ENCODE measurements around the gene MAGEL2. TPM values are rescaled to one million over a fixed set of nuclear protein-coding genes. Genes with fewer than 3 reads are reported as not detected.

MAGEL2 gene
- total RNA-seq, 1 experiment from 2014 or later: 9.2 TPM

DNA sequence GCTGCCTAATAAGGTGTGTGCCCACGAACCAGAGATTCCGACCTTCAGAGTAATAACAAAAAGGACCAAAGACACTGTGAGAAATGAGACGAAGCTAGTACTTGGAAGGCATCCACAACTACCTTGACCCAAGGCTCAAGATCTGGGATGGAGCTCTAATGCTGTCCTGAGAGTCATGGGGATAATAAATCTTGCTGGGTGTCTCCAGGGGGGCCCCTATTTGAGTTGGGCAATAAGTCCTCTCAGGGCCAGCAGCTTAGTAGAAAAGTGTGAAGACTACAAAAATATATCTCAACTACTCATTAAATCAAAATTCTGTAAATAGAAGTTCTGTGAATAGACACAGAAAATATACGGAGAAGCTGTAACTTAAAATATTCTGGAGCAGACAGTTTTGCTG lies 42.3 kb upstream of the MAGEL2 start:
- Histone ChIP-seq H3K23ac (ENCODE audit: insufficient read length, low read depth, low read length) (no peak overlapping the region), H3K9ac (ENCODE audit: extremely low read depth, insufficient read length, low read length) (no peak overlapping the region), H2AK5ac (ENCODE audit: insufficient read length, low read length) (no peak overlapping the region), H3T11ph (ENCODE audit: low read length) (no peak overlapping the region), H3K27ac (ENCODE audit: insufficient read length, low read depth, low read length) (no peak overlapping the region), H2BK5ac (ENCODE audit: insufficient read length, low read length) (no peak overlapping the region), H2BK15ac (ENCODE audit: low read depth, low read length) (no peak overlapping the region), H4K91ac (ENCODE audit: insufficient read length, low read depth, low read length) (no peak overlapping the region), H4K5ac (ENCODE audit: insufficient read length, low read depth, low read length) (no peak overlapping the region), H3K79me1 (ENCODE audit: insufficient read depth, low read depth, low read length, poor library complexity, severe bottlenecking) (no peaks in the 10 kb centered on the region), H2BK20ac (ENCODE audit: low read depth, low read length, poor library complexity, severe bottlenecking) (no peak overlapping the region), H3K4ac (ENCODE audit: low read depth, low read length) (no peak overlapping the region), H2BK120ac (ENCODE audit: low read depth, low read length, poor library complexity, severe bottlenecking) (no peak overlapping the region), H3K27me3 (ENCODE audit: insufficient read depth, low read length) (no peaks in the 10 kb centered on the region), H3K18ac (ENCODE audit: insufficient read length, low read depth, low read length) (no peak overlapping the region), H2AFZ (ENCODE audit: low read length) (no peak overlapping the region), H3K14ac (ENCODE audit: insufficient read depth, low read length) (no peak overlapping the region), H3K23me2 (ENCODE audit: insufficient read length, low read depth, low read length, poor library complexity, severe bottlenecking) (no peaks in the 10 kb centered on the region), H4K20me1 (ENCODE audit: control insufficient read depth, insufficient read depth, insufficient read length) (no peaks in the 10 kb centered on the region), H3K4me2 (ENCODE audit: insufficient read depth, insufficient read length, low read length) (no peak overlapping the region), H3K79me2 (ENCODE audit: insufficient read depth, low read length) (no peaks in the 10 kb centered on the region), H3K4me1 (ENCODE audit: insufficient read depth, low read length) (no peaks in the 10 kb centered on the region), H4K8ac (replicated peaks; ENCODE audit: insufficient read length, low read depth, low read length) (no peak overlapping the region), H2BK12ac (ENCODE audit: insufficient read length, low read depth, low read length) (no peak overlapping the region), H3K56ac (ENCODE audit: insufficient read length, low read depth, low read length) (no peak overlapping the region), H3K9me3 (ENCODE audit: control insufficient read depth, low read depth, low read length) (peaks cover 53% of the 10 kb centered on the region)
- H3K27ac Mint-ChIP-seq: no peak overlapping the region
- WGBS (ENCODE audit: extremely low coverage, insufficient read length, low lambda C conversion rate): no CpG with 5 or more reads among the region's 4 CpGs
- no peak for TF ChIP-seq CTCF (conservative IDR thresholded peaks at IDR 0.05)
- no peak for DNase-seq
- peaks cover 62 to 63% of the 10 kb centered on the region in 2 experiments for H3K9me3 Mint-ChIP-seq
- peaks cover 3 to 9% (median 4%) of the 10 kb centered on the region in 3 experiments; a peak in 6 of 7 replicates for H3K36me3 Mint-ChIP-seq (ENCODE audit: insufficient read depth in 1 of 3, low read depth in 3 of 3)
- H3K4me3 Mint-ChIP-seq: no peak overlapping the region
- peaks cover 4% of the 10 kb centered on the region for H3K27me3 Mint-ChIP-seq (ENCODE audit: low read depth)
- peaks cover 10 to 11% of the 10 kb centered on the region in 2 experiments for H3K4me1 Mint-ChIP-seq

All from H9 (cell line).